HG02798 (cell line): ENCODE data around the gene S100A6.

Experiments used
- ATAC-seq: cut with Tn5 transposase; IDR thresholded peaks from one replicate; pipeline ENCODE4 v1.9.1; 2021; ENCODE audit warnings: mild to moderate bottlenecking; ENCODE audit not compliant: unreplicated experiment, poor library complexity

S100A6 gene

DNA sequence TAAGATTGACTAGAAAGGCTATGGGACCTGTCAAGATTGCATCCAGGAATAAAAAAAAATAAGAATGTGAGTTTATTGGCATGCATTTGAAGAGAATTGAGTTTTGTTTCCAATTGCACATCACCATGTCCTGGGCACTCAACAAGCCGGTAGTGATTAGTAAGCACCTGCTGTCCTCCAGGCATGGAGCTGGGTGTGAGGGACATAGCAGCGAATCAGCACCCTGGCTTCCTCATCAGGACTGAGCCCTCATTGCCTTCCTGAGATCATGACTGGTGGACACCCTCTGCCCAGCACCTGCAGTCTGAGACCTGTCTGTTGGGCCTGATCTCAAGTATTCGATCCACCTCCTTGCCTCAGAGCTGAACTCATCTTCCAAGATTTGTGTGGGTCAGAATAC is 26.8 kb downstream of the S100A6 start:
- no peak for ATAC-seq

DNA sequence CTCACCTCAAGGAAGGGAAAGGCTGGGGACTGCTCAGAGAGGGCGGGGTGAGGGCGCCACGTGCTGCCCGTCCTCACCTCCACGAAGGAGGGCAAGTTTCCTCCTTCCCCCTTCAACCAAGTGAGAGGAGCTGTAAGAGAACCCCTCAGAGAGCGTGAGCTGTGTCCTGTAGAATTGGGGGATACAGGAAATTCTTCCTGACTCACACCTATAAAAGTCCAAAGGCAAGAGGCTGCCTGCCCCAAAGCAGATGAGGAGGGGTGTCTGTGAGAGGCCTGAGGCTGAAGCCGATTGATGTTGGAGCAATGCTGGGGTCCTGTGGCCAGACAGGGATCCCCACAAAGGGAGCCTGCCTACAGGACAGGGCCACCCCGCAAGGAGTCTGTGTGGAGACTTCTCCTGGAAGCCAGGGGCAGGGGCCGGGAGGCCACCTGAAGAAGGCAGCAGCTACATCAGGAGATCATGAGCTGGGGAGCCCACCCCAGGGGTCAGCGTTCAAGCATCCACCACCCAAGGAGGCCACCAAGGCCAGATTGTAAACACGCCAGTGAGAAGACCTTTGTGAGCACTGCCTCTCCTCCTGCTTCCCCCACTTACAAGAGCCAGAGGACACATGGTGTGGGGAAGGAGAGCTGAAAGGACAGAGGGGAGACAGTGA is 27.7 kb downstream of the S100A6 start:
- no peak for ATAC-seq

GRCh38 chr1:153506831-153507413 is 28.9 kb downstream of the S100A6 start:
- ATAC-seq: no peak

- ATAC-seq: no peak
These were observed 29.4 kb downstream of the S100A6 start for GRCh38 chr1:153506386-153506785.

DNA sequence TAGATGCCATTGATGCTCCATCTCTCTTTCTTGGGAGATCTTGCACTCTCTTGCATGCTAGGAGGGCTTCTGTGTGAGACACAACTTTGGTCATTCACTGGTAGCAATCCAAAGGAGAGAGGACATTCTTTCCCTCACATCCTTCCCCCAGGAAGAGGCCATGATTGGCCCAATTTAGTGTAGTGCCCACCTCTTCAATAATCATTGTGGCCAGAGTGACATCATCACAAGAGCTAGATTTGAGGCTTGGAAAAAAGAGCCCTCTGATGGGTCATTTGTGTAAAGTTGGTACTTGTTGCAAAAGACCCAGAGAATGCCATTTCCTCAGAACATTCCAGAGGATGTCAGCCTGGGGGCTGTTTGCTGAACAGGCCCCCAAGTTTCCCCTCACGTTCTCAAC is 30.2 kb downstream of the S100A6 start:
- no peak for ATAC-seq

DNA sequence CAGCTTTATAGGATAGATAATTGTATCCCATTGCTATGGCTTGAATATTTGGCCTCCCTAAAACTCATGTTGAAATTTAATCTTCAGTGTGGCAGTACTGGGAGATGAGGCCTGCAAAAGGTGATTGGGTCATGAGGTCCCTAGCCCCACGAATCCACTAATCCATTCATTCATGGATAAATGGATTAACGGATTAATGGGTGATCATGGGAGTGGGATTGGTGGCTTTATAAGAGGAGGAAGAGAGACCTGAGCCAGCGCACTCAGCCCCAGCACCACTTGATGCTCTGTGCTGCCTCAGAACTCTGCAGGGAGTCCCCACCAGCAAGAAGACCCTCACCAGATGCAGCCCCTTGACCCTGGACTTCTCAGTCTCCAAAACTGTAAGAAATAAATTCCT is 32.0 kb downstream of the S100A6 start:
- no peak for ATAC-seq

DNA sequence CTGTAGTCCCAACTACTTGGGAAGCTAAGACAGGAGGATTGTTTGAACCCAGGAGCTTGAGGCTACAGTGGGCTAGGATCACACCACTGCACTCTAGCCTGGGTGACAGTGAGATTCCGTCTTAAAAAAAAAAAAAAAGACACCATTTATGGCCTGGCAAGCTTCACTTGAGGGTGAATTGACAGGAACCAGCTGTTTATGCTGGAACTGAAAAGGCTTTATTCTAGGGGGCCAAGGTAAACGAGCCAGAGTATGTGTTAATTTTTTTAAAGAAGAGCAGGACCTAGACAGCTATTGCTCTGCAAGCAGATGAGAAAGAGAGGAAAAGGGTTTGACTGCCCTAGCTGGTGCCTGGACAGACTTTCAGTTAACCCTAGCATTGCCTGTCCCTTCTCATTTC is 37.0 kb downstream of the S100A6 start:
- ATAC-seq: no peak

- ATAC-seq: no peak
These were observed 40.3 kb downstream of the S100A6 start for GRCh38 chr1:153495536-153495935.

- no peak for ATAC-seq
These were observed 40.7 kb downstream of the S100A6 start for GRCh38 chr1:153494976-153495535.

DNA sequence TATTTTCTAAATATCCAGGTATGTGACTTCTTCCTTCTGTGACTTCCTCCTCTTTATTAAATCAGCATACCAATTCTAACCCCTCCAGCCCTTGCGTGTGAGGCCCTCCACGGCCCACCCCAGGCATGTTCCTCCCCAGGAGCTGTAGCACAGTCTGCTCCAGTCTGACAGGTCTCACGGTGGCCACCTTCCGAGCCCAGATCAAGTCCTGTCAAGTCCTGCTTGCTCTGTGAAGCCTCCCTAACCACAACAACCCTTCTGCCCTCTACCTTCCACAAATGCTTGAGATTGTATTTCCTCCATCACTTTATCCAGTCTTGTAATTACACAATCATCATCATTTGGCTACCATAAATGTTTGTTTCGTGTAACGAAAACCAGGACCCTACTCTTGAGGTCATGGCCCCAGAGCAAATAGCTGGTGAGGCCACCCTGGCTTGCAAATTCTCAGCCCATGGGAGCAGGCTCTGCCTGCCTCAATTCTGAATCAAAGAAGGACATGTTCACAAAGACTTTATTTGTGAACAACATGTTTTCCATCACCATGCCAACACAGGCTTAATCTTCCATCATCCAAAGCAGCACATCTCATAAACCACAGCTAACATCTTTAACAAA is 42.3 kb downstream of the S100A6 start:
- no peak for ATAC-seq

DNA sequence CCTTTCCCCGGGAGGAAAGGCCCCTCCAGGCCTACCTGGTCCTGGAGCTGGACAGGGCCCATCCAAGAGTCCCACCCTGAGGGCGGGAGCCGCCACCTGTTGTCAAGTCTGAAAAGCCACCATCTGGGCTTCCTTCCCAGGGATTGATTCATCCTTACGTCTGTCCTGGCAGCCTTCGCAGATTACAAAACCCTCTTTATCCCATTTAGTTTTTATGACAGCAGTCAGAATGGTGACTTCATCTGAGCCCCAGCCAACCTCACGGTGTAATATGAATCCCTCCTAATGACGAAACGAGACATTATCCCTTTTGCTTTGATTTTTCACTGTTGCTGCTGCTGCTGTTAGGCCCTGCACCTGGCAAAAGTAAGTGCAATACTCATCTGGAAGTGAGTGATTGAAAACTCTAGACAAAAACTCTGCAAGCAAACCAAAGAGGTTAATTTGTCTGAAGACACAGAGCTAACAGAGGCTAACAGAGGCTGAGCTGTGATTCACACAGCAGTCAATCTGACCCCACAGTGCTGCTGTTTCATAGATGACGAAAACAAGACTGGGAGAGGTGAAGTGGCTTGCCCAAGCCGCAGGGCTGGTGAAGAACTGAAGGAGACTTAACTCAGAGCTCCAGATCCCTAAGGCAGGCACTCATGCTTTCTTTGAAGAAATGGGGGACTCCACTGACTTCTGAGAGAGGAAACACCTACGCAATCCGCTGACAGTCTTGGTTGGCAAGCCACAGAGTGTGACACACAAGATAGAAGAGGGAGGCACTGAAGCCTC is 45.3 kb downstream of the S100A6 start:
- ATAC-seq: no peak

GRCh38 chr1:153488731-153489130 is 47.1 kb downstream of the S100A6 start:
- no peak for ATAC-seq

- ATAC-seq: no peak
These were observed 48.1 kb downstream of the S100A6 start for GRCh38 chr1:153487707-153488106.

DNA sequence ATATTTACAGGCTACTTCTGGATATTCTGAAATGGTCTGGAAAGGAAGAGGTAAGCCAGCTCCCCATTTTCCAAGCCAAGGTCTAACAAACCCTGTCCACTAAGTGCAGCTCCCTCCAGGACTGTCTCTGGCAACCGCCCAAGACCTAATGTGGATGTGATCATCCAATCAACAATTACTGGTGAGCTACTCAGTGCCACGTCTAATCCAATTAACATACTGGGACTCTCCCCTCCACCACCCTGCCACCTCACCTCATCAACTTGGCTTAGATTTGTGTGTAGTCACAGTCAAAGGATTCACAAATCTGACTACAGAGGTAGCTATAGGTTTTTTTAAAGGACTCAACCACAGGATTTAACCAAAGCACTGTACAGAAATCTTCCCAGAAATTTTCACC is 49.9 kb downstream of the S100A6 start:
- ATAC-seq: no peak
